DMS114 treated with DMSO at 0.1 percent for 48 hours (cell line): Measurements from ENCODE around the gene CCN6.
A peak's percentile ranks its signal among the peaks of the same experiment; 100 is the strongest.
"Not testable (repeated sequence)": the region's sequence is repeated elsewhere in the genome, so short reads cannot be mapped to it uniquely, and the experiment has no call there.

Experiments
- DNase-seq: peaks from one replicate; lab custom pipeline; 2025; ENCODE audit not compliant: unreplicated experiment; lab: John Stamatoyannopoulos, UW

Gene CCN6

DNA sequence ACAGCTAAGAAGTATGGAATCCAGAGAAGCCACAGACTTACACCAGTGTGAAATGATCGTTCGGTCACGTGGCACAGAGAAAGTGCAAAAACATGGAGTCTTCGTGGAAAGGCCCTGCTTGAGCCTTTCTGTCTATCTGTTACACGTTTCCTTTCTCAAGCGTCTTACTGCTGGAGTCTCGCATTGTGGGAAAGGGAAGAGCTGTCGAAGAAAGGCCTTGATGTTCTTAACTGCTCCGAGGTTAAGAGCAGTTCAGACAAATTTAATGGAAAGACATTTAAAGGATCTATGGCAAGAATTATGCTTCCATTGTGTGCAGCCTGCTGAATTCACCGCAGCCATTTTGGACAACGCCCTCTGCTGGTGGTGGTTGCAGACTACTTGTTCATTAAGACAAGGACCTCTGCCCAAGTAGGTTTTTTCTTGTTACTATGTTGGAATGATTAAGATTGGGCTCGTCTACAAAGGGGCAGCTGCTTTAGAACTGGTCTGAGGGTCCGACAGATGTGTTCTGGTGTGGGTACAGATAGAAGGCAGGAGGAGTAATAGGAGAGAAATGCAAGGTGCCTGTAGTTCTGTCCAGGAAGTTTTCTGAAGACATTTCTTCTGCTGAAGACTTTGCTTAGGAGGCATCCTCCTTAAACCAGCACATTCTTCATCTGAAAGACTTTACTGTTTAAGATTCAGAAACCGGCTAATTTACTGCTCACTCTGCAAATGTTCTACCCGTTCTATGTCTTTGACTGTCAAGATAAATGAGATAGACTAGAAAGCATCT is 24.7 kb upstream of the CCN6 start:
- DNase-seq: peak; percentile 6

DNA sequence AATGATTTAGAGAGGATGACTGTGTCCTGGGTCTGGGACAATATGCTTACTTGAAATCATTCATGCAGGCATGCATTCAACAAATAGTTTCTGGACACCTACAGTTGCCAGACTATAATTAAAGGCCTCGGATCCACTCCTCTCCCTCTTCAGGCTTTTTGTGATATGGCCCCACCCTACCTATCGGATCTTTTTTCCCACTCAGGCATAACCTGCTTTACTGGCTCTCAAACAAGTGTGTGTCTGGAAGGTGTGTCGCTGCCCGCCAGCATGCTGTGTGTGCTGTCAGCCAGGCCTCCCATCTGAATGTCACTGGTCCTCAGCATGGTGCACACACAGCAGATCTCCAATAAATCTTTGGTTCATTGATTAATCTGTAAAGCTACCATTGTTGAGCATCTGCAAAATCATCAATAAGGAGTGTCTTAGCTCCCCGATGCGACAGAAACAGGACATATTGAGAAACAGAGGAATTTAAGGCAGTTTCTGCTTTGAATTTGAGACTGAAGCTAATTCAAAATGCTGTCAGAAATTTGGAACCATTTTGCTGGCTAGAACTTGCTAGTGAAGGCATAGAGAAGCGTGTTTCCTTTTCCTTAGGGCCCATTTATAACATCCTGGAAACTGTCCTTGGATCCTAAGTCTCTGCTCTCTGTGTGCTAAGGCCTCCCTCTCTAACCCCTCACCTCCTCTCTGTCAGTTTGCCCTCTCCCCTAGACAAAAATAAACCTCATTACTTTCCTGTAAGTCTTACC is 23.5 kb upstream of the CCN6 start:
- DNase-seq: no peak

DNA sequence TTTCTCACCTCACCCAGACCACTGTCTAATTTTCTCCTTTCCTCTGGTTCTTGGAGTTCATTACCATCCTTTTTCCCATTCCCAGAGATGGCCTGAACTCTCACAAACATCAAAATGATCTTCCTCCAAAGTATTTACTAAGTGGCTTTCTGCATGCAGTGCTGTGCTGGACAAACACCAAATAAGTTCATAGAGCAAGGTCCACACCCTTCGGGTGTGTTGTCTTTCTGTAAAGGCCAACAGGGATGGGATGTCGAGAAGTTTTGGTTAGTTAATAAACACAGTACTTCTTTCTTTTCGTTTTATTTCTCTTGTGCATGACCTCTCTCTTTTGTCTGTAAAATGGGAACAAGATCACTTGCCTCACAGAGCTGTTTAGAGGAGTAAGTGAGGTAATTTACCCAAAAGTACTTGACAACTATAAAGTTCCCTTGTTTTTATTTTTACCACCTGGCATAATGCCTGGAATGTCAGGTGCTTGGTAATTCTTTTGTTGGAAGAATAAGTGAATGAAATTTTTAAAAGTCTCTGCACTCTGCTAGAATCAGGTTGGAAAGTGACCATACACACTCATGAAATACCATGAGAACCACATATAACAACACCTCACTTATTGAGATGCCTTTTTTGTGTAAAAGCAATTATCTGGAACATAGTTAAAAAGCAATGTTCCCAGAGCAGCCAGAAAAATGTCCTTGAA is 22.8 kb upstream of the CCN6 start:
- DNase-seq: no peak

DNA sequence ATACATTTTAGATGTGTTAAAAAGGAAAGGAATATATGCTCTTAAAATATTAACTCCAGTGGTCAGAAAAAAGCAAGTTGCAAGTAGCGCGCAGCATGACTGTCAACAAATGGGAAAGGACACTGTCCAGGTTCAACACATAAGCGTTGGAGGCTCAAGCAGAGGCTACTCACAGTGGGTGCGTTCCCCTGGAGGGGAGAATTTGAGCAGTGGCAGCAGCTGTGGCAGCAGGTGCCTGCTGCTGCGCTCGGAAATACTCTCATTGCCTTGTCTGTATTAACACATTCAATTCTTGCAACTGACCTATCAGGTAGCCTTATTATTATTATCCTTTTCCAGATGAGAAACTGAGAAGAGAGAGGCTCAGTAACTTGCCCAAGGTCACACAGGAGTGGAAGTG is 21.9 kb upstream of the CCN6 start:
- DNase-seq: no peak

DNA sequence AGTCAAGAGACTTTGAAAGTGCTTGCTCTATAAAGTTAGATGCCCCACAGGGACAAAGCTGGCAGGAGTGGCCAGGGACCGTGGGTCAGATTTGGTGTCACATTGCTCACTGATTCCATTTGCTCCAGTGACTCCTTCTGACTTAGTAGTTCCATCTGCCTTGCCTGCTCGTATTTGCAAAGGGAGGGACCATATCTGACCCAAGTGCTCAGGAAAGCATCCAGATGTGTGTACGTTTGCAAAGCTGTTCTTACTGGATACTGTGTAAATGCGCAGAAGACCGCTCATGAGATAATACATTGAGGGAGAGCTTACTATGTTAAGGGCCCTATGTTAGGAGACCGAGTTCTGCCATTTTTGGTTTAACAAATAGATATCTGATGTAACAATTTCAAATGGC is 21.2 kb upstream of the CCN6 start:
- DNase-seq: no peak

DNA sequence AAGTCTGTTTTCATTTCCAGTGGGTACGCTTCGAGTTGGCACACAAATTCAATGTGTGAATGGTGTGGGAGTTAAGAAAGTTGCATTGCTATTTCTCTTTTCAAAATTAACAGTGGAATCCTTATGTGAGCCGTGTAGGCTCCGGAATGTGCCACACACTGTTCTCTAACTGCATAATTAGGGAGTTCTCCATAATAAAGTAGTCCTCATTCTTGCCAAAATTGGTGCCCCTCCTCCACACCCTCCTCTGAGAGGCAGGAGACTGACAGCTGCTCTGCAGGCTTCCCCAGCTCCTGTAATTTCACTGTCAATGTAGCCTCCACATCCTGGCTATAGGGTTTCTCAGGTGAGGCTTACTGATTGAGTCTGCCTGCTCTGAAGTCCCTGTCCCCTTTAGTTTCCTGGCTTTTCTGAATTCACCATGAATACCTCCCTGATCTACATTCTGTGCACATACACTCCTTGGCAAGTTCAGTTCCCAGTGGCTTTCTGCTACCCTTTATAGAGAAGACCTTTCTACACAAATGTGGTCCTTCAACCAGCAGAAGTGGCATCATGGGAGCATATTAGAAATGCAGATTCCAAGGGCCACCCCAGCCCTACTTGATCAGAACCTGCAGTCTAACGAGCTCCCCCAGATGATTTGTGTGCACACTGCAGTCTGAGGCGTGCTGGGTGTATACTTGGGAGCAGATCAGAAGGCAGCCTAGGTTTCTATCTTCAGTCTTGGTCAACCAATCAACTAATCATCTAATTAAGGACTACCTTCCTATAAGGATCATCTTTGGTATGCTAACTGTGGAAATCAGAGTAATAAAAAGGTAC is 19.9 kb upstream of the CCN6 start:
- DNase-seq: no peak

DNA sequence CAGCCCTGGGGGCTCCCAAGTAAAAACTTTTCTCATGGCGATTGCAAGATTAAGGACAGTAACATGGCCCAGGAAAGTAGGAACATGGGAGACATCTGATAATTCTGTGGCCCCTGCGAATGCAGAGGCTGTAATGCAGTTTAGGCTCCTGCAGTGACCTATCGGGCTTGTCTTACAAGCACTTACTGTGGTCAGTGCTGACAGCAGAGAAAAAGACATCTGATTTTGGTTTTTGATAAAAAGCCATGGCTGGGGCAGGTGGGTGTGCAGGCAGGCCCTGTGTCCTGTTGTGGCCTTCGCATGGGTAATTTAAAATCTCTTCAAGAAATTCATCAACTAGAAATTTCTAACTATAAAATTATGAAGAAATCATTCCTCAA is 19.3 kb upstream of the CCN6 start:
- DNase-seq: no peak

DNA sequence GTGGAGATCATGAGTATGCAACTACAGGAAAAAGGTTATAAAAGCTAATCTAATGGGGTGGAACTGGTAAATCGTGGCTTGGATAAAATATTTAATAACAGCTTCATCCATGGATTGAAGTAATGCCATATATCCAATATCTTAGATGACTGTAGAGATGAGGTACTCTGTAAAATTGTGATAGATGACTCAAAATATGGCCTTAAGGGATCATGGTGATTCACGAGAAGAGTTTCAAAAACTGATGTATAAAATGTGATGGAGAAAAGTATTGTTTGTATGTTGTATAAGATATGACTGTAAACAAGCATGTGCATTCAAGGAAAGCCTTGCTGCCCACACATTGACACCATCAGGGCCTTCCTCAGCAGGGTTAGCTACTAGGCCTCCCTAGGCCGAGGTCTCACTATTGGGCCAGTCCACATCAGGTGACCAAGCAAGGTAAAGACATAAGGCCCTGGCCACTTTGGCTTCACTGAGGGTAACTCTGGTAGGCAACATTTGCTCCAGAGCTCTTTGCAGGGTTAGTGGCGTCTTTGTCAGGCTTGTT is 17.7 kb upstream of the CCN6 start:
- DNase-seq: no peak

DNA sequence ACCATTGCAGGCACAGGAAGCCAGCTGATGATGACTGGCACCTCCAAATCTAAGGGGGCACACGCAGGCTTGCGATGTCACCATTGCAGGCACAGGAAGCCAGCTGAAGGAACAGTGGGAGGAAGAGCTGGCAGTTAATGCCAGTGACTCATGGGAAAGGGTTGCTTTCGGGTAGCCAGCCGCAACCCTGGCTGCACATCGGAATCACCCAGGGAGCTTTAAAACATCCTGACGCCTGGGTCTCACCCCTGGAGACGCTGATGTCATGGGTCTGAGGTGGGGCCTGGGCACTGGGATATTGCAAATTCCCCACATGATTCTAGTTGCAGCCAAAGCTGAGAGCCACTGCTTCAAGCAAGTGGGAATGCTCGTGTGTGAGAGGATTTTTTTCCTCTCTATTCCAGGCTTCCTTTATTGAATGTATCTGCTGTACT is 16.1 kb upstream of the CCN6 start:
- no peak for DNase-seq

DNA sequence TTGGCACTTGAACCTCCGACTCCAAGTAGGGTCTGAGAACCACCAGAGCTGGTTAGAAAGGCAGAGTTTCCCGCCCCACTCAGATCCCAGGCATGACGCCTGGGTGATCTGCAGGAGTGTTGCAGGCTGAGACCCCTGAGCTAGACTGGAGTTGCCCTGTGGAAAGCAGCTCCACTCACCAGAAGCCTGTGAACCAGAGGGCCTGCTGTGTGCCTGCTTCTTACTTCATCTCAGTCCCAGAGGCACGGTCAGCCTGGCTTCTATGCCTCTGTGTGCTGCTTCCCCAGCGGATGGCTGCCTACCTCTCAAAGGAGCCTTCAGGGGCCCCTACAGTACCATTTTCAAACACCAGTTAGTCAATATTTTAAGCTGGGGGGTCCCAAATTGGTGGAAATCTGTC is 15.6 kb upstream of the CCN6 start:
- no peak for DNase-seq

DNA sequence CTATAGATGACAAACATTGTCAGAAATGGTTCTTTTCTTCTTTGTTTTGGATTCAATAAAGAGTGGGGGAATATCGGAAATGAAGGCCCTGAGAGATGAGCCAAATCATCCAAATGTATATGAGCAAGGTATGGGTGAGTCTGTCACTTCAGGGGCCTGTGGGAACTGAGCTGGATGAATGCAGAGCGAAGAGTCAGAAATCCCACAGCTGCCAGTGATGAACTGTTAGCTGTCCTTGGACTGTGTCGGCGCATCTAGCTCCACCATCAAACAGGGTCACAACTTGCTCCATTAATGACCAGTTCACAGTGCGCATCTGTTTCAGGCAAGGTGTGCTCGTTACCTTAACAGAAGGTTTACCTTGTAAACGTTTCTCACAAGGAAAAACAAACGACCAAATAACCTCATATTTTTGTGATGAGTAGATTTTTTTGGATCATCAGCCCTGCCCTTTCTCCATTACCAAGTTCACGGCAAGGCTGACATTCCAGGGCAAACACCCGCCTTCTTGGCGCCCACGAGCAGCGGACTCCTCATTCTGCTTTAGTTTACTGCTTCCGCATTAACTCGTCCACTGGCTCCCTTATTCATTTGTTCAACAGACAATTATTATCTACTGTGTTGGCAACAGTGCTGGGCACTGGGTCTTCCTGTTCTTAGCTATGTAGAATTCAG is 15.0 kb upstream of the CCN6 start:
- no peak for DNase-seq

DNA sequence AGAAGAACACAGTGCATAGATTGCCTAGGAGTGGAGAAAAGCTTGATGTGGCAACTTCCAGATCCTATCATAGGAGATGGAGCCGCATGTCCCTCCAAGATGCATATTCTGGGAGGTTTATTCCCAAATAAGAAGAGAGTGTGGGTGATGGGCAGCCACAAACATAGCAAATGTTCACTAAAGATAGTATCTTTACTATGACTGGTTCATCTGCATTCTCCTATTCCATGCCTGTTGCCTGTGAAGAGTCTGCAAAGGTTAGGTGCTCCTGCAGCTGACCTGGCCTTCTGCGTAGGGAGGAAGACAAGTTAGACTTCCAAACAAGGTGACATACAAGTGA is 14.5 kb upstream of the CCN6 start:
- DNase-seq: no peak

DNA sequence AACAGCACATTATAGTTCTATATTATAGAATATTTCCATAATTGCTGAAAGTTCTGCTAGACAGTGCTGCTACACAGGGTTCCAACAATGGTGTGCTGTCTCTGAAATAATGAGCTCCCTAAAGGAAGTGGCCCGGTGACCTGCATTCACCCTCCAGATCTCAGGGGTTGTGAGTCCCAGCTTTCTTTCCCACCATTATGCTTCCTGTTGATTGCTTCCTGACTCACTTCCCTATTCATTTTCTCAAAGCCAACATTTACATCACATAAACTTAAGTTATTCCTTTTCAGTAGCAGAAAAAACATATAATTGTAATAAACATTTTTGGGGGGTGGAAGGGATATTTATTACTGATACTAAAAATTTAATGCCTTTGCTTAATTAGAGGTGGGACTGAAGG is 12.9 kb upstream of the CCN6 start:
- DNase-seq: no peak

DNA sequence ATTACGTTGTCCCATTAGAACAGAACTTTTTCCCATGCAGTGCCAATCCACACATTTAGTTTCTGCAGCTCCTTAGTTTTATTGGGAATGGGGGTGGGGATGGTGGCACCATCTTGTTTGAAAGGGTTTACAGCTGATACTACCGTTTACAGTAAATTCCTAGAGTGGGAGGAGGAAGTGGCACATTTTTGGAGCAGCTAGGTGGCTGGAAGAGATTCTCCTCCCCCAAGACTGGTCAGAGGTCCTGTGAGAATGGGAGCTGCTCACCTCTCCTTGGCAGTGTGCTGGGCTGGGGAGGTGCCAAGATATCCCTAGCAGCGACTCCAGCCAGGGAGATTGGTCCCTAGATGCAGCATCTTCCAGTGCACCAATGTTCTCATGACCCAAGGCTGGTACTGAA is 12.4 kb upstream of the CCN6 start:
- no peak for DNase-seq

DNA sequence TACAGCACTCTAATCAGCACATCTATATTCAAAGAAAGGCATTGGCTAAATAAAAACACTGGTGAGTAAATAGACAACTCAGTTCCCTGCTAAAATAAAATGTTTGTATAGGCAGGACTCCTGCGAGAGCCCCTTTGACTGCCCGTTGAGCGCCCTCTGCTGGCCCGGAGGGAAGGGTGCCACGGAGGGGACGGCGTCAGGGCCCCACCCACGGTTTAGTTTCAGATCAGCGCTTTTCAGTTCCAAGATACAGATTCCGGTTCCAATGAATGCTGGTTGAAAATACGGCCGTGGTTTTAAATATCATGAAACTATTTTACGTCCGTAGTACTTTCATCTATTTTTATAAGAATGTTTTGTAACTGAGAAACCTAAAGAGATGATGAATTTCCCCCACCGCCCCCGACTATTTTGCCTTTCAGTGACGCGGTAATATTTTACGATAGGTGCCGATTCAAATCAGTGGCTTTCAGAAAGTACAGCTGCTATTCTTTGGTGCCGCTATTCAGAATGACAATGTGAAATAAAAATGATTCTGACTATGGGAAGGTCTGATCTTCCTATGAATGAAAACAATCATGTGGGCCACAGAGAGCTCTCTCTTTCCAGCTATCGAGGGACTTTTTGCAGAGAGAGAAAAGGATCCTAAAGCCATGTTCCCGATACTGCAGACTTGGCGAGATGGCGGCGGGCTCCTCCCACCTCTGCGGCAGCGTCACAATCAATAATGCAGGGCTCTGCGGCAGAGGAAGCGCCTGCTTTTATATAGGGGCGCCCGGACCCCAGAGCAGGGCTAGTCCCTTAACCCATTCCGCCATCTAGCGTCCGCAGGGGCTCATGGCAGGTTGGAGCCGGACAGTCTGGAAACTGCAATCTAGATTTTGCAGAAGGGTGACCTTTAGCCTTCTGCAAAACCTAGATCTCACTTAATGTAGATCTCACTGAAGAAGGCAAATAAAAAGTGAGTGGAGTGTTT is 10.6 kb upstream of the CCN6 start:
- peak; percentile 90 for DNase-seq

DNA sequence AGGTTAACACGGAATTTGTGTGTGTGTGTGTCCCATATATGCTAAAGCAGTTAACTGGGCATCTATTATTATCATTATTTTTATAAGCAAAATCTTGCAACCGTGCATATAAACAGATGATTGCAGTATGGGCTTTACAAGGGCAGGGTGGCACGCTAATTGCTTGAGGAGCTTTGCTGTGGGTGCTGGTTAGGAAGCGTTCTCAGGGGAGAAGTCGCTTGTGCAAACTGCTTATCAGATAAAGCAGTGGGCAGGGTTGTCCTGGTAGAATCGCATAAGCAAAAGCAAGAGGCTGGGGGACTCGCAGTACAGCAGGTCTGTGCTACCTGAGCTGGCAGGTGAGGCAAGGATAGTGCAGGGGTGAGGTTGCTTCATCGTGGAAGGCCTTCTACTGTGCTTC is 9.7 kb upstream of the CCN6 start:
- no peak for DNase-seq

DNA sequence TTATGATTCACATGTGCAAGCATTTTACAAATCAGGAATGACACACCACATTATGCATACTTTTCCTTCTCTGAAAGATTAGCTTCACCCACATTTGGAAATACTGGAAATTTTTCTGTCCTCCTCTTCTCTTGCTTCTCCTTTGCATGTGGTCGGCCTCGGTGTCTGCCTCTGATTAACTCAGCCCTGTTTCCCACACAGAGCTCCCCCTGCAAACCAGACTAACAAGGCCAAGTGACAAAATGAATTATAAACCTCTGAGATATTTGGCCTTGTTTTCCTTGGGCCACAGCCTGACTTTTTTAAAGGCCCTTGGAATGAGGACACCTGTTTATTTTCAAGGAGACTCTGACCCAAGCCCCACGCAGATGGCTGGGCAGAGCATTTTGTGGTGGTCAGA is 9.0 kb upstream of the CCN6 start:
- DNase-seq: no peak

DNA sequence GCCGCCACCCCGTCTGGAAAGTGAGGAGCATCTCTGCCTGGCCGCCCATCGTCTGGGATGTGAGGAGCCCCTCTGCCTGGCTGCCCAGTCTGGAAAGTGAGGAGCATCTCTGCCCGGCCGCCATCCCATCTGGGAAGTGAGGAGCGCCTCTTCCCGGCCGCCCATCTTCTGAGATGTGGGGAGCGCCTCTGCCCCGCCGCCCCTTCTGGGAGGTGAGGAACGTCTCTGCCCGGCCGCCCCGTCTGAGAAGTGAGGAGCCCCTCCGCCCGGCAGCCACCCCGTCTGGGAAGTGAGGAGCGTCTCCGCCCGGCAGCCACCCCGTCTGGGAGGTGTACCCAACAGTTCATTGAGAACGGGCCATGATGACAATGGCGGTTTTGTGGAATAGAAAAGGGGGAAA is 6.4 kb upstream of the CCN6 start:
- DNase-seq: not testable (repeated sequence)

DNA sequence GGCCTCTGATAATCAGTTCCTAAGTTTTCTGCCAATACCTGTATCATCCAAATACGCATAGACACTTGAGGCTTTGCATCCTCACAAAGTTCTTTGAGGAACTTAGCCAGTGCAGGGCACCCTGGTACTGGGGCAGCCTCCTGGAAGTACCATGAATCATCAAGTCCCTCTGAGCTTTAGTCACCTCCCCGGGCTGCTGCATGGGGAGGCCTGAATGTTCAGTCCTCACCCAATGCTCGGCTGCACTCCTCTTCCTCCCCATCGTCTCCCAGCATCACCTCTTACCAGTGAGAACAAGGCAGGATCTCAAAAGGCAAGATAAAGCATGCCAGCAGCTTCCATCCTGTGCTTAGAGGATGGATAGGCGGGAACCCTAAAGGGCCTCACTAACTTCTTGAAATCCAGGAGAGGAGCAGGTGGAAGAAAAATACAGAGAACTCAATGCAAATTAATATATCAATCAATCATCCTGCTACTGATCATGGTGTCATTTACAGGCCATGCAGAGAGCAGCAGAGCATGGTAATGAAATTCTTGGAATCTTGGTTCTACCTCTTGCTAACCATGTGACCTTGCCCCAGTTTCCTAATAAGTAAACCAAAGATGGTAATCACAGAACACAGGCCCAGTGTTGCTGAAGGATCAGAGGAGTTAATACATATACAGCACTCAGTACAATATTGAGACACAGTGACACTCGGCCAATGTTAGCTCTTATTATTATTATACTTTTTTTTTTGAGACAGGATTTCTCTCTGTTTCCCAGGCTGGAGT is 4.7 kb upstream of the CCN6 start:
- DNase-seq: no peak
